GM20000 (cell line): Measurements from ENCODE around the gene SLC66A3.

Experiments used
- DNase-seq: peaks from one replicate; pipeline ENCODE4 v3.0.0; 2012; ENCODE audit warnings: low spot score
- TF ChIP-seq, protein P1 (sequence below): IDR thresholded peaks from 2 replicates; pipeline ENCODE4 v1.5.1; 2012; ENCODE audit warnings: mild to moderate bottlenecking, control low read depth; ENCODE audit errors: extremely low read depth, missing control alignments

Gene SLC66A3

DNA sequence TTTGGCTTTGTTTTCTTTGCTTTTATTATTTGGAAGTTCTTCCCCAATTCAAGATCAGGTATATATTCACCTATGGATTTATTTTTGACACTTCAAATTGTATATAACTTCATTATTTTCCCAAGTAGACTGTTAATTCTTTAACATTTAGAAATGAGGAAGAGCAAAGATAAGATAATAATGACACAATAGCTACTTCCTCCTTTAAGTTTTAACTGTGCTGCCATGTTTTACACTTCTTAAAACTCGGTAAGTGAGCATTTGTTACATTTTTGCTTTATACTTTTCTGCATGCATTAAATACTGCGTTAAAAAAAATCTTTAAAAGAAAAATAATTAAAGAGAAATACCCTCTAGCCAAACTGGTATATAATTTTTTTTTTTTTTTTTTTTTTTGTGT lies 32.5 kb downstream of the SLC66A3 start:
- TF ChIP-seq, protein P1, sequence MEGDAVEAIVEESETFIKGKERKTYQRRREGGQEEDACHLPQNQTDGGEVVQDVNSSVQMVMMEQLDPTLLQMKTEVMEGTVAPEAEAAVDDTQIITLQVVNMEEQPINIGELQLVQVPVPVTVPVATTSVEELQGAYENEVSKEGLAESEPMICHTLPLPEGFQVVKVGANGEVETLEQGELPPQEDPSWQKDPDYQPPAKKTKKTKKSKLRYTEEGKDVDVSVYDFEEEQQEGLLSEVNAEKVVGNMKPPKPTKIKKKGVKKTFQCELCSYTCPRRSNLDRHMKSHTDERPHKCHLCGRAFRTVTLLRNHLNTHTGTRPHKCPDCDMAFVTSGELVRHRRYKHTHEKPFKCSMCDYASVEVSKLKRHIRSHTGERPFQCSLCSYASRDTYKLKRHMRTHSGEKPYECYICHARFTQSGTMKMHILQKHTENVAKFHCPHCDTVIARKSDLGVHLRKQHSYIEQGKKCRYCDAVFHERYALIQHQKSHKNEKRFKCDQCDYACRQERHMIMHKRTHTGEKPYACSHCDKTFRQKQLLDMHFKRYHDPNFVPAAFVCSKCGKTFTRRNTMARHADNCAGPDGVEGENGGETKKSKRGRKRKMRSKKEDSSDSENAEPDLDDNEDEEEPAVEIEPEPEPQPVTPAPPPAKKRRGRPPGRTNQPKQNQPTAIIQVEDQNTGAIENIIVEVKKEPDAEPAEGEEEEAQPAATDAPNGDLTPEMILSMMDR, result no peak
- DNase-seq, result no peak

DNA sequence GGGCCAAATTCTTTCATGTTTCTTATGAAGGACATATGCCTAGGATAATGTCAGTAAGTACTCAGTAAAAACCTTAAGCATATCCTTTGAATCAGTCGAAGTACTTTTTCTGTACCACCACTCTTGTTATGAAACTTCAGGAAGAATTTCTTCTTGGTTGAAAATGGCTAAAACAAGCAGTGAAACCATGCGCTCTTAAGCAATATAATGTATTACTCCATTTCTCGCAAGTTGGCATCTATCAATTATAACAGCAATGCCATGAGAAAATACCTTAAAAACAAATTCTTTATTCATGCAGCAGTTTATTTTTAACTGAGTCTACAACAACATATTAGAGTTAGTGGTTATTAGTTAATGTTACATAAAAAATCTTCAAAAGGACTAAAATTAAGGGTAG lies 41.0 kb downstream of the SLC66A3 start:
- TF ChIP-seq, protein P1, result no peak
- DNase-seq, result no peak

DNA sequence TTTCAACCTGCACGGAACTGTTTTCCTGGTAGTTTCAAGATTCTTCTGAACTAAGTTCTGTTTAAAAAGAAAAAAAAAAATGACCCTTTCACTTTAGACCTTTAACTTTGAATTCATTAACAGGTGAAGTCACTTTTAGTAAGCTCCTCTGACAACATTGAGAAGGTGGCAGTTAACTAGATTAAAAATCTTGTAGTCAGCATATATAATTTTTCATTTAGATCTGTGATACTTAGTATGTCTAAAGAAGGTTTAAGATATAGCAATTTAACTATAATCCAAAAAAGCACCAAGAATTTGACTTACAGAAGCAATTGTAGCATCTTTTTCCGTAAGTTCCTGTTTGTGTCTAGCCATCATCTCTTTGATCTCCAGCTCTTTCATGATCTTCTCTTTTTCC lies 45.4 kb downstream of the SLC66A3 start:
- TF ChIP-seq, protein P1, result no peak
- no peak for DNase-seq

- no peak for DNase-seq
- TF ChIP-seq, protein P1, result no peak
These were observed 46.7 kb downstream of the SLC66A3 start for GRCh38 chr2:11201969-11202368.

DNA sequence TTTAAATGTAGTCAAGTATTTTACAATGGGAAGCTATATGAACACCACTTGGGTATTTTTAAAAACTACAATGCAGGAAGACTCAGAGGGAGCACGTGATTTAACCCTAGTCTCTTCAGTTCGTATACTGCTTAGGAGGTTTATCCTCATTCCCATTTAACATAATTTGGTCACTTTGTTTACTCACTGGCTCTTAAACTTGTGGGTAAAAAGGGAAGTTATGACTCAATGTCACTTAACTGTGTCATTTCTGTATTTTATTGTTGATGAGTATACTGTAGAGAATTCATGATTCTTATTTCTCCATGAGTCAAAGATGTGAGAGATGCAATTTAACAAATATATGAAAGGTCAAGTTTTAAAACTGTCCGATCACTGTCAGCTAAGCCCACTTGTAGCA lies 48.2 kb downstream of the SLC66A3 start:
- peak; percentile 11 for DNase-seq
- TF ChIP-seq, protein P1, result no peak

GRCh38 chr2:11208083-11208482 lies 52.8 kb downstream of the SLC66A3 start:
- TF ChIP-seq, protein P1, result no peak
- DNase-seq, result no peak

GRCh38 chr2:11212645-11213044 lies 57.4 kb downstream of the SLC66A3 start:
- TF ChIP-seq, protein P1, result no peak
- DNase-seq, result no peak
